CD4-positive, alpha-beta T cell treated with Interferon gamma for 1 hour (primary cell): Measurements from ENCODE around the gene KRT79.
"Not testable (repeated sequence)": the region's sequence is repeated elsewhere in the genome, so short reads cannot be mapped to it uniquely, and the experiment has no call there.

ENCODE experiments used
- DNase-seq: peaks from one replicate; pipeline ENCODE4 v3.0.0-alpha.2; 2020

The KRT79 gene

DNA sequence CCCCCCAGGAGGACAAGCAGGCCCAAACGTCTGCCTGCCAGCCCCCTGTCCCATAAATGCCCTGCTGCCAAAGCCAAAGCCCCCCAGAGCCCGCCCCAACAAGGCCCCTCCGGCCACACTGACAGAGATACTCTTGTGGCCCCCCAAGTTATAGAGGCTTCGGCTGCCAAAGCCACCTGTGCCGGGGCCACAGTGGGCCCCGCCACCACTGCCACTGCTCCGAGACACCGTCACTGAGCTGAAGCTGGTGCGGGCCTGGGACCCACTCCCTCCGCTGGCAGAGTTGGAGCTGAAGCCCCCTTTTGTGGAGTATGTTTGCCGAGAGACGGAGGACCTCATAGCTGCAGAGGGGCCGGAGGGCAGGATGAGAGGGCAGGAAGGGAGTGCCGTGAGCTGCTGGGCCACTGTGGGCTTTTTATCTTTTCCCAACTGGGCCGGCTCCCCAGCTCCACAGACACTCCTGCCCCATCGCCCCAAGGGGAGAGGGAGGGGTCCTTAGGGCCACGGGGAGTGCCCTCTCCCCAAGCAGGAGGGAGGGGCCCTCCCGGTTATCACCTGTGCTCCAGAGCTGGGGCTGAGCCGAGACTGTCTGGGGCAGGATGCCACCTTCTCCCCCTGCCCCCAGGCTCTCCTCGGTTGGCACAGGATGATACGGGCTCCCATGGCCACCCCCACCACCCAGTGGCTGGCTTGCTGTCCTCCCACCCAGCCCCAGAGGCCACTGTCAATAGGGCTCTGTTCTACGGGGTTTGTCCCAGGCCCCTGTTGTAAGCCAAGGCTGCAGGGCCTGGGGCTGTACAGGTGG, at the start of gene KRT79:
Gene KRT79 (minus strand): TSS at position 390 of the 805 bp plus-strand sequence. CDS start 51 bp downstream, at position 339.
- no peak for DNase-seq

DNA sequence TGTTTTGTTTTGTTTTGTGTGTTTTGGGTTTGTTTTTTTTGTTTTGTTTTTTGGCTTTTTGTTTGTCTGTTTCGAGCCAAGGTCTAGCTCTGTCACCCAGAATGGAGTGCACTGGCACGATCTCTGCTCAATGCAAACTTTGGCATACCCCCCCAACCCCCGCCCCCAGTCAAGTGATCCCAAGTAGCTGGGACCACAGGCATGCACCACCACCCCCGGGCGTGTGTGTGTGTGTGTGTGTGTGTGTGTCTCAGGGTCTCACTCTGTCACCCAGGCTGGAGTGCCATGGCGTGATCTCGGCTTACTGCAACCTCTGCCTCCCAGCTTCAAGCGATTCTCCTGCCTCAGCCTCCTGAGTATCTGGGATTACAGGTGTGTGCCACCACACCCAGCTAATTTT, 46.4 kb upstream of the KRT79 start:
- DNase-seq = not testable (repeated sequence)

DNA sequence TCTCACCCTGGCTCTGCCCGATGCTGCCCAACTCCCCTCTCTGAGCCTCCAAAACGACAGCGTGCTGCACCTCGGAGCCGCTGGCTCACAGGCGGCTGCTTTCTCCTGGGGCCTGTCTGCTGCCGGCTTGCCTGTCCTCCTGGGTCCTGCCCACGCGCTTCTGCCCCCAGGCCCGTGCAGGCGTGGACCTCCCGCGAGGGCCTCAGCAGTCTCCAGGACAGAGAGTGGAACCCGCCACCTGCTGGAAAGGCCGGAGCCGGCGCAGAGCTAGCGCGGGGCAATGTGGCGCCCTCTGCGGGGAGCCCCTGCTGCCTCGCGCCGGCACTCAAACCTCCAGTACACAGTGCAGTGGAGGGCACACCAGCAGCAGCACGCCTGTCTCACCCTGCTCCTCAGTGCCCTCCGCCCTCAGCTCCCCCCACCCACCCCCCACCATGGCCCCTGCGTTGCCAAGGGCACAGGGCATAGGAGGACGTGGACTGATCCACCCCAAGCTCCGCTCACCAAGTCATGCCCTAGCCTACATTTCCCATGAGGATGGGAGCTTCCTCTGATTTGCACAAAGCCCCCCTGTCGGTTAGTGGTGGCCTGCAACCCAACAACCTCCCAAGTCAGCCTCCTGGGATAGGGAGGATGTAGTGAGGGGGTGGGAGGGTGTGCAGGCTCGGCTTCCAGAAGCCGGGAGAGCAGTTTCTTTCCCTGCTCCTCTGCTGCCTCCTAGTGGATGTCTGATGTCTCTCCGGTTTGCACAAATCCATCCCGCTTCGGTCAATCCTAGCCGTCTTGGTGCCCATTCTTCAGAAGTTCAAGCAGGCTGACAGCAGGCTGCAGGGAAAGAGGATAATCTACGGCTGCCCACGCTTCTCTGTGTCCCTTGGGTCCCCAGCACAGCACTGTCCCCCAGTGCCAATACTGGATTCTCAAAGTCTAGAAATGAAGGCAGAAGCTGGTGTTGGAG, 45.6 kb upstream of the KRT79 start:
- DNase-seq = peak; percentile 61

DNA sequence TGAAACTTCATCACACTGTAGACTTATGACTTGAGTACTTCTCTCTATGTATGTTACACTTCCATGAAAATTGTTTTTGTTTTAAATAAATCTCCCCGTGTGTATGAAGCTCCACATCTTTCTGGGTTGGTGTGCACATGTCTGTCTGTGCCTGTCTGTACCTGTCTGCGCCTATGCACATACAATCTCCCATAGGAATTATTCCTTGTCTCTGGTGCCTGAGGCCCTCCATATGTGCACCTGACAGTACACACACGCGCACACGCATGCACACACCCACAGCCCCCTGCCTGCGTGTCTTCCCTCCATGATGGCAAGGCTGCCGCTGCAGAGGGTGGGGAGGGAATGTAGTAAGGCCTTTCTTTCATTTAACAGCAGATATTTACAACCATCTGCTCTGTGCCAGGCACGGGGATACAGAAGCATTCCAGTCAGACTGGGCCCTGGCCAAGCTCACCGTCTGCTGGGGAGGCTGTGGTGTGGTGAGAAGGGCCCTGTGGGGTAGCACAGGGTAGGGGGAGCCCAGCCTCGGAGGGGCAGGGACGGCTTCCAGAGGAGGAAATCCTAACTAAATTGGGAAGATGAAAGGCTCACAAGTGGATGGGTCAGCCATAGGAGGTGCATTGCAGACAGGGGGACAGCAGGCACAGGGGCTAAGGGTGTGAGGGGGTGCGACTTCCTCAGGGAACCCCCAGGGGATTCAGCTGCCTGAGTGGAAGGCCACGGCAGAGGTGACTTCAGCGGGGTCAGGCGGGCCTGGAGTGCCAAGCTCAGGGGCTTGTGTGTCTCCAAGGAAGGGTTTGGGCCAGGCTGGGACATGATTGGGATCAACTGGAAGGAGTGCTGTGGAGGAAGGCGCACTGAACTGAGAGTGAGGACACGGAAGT, 44.6 kb upstream of the KRT79 start:
- no peak for DNase-seq

DNA sequence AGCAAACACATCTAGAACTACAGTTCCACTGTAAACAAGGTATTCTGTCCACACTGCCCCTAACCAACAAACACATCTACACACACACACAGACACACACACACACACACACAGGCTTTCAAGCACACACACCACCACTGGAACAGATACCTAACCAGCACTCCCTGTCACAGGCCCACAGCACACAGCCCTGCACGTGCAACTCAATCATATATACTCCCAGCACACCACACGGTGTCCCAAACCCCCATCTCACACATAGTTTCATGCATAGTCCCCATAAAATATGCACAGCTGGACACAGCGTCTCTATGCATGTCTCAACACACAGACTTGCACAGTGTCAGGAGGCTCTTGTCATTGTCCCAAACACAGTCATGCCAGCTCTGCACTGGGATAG, 43.1 kb upstream of the KRT79 start:
- DNase-seq = no peak

DNA sequence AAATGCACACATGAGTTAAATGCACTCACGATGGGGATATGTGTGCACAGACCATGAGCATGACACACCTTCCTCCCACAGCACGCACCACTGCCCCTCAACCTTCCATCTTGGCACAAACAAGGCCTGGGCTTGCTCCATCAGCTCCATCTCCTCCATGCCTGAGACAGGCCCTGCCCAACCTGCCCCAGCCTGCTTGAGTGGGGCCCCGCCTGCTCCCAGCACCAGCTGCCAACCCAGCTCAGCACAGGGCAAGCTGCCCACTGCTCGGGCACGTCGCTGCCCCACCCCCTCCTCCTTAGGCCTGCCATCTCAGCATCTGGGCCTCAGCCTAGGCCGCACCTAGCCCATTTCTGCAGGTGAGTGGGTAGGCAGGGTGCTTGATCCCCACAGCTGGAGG, 42.3 kb upstream of the KRT79 start:
- DNase-seq = no peak

DNA sequence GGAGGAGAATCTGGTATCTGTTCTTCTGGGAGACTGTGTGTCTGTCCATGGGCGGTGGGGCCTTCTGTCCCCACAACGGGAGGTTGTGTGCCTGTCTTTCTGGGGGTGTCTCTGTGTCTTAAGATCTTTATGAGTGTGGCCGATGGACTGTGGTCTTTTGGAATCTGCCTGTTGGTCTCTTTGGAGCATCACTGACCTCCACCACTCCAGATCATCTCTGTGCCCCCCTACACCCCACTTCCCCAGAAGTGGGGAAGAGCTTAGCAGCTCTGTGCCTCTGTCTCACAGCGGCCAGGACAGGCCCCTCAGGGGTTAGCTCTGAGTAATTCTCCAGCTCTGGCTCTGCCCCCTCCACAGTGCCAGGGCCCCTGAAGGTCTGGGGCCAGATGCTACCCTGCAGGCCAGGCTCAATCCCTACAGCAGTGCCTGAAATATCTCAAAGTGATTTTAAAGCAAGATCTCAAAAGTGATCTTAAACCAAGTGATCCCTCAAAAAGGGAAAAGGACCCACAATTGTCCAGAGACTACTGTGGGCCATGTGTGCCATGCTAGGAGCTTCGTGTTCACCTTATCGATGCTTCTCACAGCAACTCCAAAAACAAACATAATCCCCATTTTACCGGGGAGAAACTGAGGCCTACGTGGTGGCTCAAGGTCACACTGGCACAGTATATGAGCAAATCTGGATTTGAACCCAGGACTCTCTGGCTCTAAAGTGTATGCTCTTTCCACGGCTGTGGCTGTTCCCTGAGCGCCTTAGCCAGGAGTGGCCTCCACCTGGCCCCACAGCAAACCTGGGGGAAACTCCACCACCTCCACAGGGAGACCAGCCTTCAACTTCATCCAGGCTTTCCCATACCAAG, 40.7 kb upstream of the KRT79 start:
- no peak for DNase-seq

DNA sequence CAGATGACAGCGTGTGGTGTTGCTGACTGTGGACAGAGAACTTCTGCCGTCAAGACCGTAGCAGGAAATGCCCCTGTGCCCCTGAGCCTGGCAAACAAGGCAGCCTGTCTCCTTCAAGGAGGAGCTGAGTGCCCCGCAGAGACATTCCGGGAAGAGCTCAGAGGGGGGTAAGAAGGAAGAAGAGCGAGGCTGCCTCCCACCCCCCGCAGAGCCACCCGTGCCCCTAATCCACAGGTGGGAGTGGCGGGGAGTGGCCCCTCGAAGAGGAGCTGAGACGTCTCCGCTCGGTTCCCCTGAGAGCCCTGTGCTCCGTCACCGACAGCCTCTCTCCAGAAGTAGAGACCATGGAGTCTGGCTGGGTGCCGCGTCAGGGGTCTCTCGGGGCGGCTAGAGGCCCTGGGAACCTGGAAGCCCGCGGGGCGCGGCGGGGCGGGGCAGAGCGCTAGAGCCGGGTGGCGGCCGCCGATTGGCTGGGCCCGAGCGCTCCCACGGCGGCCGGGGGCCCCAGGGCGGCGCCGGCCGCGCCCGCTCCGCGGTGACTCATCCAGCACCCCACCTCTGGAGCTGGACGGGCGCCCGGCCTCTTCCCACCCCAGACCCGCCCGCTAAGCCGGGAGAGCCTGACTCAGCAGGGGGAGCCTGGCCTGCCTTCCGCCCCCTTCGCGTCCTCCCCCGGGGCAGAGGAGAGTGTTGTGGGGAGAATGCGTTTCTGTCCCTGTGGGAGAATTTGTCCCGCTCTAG, 39.9 kb upstream of the KRT79 start:
- peak; percentile 68 for DNase-seq

DNA sequence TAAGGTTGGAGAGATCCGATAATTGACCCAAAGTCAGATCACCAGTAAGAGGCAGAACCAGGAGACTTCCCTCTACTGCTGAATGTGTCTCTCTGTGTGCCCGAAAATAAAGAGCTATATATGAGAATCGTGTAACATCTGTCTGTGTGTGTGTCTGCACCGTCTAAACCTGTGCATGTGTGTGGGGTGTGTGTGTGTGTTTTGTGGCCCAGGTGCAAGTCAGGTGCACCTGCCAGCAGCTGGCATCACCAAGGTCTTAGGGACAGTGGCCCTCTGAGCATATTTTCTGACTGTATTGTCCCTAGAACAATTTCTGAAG, 39.4 kb upstream of the KRT79 start:
- DNase-seq = no peak

DNA sequence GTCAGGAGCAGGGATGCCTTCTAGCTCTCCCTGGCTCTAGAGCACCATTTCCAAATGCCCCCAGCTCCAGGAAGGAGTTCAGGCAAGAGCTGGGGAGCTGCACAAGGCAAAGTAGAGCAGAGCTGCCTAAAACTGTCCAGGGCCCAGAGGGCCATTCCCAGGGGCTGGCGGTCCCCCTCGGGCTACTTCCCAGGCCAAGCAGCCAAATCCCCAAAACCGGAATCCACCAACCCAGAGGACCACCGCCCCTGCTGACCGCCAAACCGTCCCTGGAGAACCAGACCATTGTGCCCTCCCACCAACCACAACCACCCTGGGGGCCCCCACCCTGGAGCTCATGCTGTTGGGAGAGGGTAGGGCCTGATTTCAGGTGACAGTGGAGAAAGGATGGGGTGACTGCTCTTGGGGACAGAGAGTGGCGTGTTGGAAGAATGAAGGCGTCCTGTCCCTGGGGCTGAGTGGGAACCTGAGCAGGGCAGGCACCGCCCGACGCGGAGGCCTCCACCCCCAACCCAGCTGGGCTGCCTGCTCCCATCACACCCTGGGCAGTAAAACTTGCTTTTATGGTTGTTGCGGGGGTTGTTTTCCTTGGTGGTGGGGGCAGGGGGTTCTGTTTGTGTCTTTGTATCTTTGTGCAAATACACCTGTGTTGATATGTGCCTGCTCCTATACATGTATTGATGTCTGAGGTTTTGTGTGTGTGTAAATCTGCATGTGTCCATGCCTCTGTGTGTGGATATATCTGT, 38.7 kb upstream of the KRT79 start:
- no peak for DNase-seq

DNA sequence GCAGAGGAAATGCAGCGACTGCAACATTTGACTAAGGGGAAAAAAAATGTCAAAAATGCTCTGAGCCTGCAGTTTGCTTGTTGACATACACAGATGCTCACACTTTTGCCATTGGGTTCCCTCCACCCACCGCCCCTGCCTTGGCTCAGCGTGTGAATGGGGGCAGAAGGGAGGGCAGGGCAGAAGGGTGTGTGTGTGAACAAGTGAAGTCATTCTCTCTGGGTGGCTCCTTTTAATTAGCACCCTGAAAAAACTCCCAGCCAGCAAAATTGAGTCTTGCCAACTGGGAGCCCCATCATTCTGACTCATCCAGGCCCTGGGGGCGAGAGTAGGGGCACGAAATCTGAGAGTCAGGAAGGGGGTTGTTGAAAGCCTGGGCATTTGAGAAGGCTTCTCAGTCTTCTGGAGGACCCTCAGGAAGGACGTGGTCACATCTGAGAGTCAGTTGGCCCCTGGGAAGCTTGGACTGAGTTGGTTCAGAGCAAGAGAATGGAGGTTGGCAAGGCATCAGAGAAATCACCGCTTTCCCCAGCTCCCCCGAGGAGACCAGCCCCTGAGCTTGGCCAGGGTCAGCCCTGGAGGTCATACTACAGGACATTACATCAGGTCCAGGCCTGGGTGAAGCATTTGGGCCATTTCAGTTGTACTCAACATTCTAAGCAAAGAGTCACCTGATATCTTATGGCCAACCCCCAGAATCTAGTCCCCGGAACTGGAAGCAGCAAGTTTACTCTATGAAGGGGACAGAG, 37.4 kb upstream of the KRT79 start:
- peak; percentile 41 for DNase-seq

DNA sequence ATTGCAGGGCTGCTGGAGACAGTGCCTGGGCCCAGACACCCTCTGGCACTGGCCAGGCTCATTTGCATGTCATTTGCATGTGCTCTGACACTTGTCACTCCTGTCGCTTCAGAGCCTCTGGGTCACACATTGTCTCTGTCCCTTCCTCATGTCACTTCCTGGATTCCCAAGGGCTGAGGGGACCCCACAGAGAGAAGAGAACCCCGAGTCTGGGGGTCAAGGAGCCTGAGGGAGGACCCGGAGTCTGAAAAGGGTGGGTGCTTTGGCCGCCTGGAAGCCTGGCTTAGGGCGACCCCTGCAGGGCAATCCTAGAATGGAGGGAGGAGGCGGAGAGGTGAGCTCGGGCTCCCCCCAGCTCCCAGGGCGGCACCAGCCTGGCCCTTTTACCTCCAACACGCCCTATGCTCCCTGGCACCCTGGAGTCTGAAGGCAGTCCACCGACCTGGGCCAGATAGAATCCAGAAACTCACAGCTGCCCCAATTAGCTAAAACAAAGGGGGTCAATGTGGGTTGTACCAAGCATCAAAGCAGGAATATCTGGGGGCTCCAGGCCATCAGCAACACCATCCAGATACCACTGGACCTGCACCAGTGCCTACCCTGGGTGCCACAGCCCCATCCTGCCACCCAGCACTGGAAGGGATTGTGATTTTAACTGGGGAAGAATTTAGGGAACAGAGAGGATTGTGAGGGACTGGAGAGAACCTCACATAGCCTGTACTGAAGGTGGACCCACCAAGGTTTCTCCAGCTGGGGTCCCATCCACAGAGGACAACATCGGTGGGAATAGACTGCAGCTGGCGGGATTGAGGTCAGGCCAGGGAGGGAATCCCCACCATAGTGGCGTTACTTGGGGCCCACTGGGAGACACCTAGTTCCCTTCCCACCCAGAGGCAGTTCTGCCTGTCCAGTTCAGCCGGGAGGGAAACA, 36.5 kb upstream of the KRT79 start:
- peak; percentile 60 for DNase-seq

DNA sequence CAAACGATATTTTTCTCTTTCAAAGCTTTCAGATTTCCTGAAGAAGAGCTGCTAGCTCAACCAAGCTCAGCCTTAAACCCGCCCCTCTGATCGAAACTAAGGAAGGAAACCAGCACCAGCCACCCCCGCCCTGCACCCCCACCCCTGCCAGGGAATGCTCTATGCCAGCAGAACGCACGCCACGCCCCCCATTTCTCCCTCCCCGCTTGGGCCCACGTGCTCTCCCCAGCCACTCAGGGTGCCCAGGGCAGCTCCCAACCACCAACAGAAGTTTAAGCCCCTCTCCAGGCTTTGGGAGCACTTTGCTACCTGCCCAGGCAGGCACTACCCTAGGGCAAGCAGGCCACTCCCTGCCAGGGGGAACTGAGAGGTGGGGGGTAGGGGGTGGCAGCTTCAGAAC, 33.5 kb upstream of the KRT79 start:
- peak; percentile 51 for DNase-seq

DNA sequence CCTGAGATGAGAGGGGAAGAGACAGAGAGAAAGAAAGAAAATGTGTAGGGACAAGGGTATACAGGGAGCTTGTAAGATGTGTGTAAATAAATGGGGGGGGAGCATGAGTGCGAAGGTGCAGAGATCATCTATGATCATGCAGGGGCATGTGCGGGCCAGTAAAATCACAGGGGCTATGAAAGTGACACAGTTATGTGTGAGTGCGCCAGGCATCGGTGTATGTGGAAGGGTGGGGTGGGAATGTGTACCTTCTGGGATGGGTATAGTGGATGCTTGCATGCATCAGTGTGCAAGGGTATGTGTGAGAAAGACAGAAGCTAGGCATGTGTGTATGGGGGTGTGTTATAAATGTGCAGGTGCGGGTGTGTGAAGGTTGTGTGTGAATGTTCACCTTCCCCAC, 33.0 kb upstream of the KRT79 start:
- no peak for DNase-seq

DNA sequence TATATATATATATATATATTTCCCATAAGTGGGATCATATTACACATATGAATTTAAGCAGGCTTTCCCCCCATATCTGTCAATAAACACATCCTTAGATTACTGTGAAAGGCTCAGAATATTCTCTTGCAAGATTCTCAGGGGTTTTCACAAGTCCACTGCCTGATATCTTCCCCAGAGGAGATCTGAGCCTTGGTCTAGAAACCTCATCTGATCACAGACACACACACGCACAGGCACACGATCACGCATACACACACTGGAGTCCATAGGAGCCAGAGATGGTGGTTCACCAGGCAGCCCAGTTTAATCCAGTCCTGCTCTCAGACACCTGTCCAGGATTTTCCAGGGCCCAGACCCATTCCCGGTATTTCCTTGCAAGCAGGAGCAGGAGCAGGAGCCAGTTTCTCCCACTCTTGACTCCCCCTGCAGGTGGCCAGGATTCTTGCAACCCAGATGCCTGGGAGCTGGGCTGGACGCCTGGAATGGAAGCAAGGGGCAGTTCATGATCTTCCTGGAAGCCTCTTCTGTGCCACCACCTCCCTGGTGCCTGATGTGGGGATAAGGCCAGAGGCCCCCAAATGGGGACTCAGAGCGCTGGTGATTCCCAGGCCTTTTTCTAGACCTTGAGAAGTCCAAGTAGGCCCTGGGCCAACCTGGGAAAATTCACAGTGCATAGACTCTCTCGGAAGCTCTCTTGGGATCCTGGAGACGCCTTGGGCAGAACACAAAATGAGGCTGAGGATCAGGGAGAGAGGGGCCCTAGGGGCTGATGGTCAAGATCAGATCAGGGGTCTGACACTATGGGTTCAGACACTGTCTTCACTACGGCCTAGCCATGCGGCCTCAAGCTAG, 31.2 kb upstream of the KRT79 start:
- no peak for DNase-seq

DNA sequence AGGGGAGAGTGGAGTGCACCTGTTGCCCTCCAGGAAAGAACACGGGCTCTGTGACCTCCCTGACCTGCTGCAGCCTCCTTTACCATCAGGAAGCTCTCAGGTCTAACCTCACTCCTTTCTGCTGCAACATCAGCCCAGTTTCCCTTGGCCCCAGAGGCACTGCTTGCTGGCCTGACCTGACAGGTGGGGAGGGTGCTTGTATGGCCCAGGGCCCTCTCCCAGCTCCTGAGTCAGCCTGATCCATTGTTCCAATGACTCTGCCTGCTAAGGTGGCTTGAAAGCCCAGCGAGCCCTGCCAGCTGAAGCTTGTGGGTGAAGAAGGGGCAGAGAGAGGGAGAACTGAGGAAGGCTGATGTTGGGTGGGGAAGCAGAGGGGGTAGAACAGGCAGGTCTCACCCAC, 27.9 kb upstream of the KRT79 start:
- no peak for DNase-seq

DNA sequence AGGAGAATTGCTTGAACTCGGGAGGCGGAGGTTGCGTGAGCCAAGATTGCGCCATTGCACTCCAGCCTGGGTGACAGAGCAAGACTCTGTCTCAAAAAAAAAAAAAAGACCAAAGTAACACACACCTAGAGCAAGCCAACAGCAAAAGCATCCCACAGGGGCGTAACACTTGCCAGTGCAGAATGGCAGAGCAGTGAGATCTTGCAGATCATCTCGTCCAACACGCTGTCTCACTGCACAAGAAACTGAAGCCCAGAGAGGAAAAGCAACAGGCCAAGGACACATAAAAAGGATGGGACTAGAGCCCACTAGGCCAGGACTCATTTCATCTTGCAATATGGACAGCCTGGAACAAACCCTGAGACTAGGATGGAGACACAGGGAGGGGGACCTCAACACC, 27.4 kb upstream of the KRT79 start:
- DNase-seq = no peak
